G401 (cell line): Measurements from ENCODE around the gene SDE2. TPM values are rescaled to one million over a fixed set of nuclear protein-coding genes. Genes with fewer than 3 reads are reported as not detected.
"Not testable (repeated sequence)": the region's sequence is repeated elsewhere in the genome, so short reads cannot be mapped to it uniquely, and the experiment has no call there.

Experiments
- DNase-seq: peaks from one replicate; pipeline ENCODE4 v3.0.0-alpha.2; 2015; ENCODE audit warnings: low spot score
- in situ Hi-C: cut with HindIII; loops from 2 replicates; pipeline ENCODE4 v1.10.0; 2016; ENCODE audit warnings: low sequenced_read_pairs, mixed read lengths
- total RNA-seq: library from RNA; depleted of rRNA; stranded (reverse); fragments of >200 nt; shearing (Covaris generic); gene quantifications from 2 replicates; pipeline ENCODE4 v1.2.3, GENCODE V29; 2014

Gene SDE2
- total RNA-seq, 1 experiment from 2014 or later, result 22.1 TPM

GRCh38 chr1:225949041-225949440 is 50.1 kb downstream of the SDE2 start:
- in situ Hi-C loops, result no loop called here
- no peak for DNase-seq

GRCh38 chr1:225946803-225947202 is 52.3 kb downstream of the SDE2 start:
- in situ Hi-C loops, result no loop called here
- DNase-seq, result no peak

GRCh38 chr1:225946082-225946620 is 53.0 kb downstream of the SDE2 start:
- DNase-seq, result no peak
- in situ Hi-C loops, result no loop called here

GRCh38 chr1:225945564-225945963 is 53.6 kb downstream of the SDE2 start:
- in situ Hi-C loops, result no loop called here

DNA sequence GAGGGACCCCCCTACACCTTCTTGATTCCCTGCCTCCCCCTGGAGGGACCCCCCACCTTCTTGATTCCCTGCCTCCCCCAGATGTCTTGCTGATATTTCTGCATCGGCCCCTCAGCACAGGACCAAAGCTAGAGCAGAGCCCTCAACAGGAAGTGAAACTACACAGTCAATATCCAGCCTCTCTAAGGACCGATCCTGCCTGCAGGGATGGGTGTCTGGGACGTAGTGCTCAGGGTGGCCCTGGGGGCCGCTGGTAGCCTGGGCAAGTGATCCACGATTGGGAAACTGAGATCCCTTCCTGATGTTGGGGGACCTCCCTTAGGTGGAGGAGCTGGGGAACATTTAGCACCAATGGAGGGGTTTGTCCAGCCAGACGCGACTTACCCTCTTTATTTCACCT is 54.2 kb downstream of the SDE2 start:
- in situ Hi-C loops, result no loop called here
- DNase-seq, result no peak

More at GRCh38 chr1:225945564-225945963, 53.6 kb downstream of the SDE2 start:
- no peak for DNase-seq

DNA sequence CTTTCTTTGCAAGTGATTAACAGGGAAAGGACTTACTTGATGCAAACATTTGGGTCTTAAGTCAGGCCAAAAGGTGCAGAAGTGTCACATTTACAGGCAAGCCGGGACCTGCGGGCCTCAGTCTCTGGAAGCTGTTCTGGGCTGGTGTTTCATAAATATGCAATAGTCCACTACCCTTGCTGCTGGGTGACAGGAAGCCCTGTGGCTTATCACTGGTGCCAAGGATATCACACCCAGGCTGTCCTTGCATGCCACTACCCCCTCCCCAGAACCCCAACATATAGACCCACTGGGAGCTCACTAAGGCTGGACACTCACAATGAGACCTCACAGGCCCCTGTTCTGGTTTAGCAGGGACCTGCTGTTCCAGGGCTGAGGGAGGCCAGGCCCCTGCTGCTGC is 54.8 kb downstream of the SDE2 start:
- in situ Hi-C loops, result no loop called here

DNA sequence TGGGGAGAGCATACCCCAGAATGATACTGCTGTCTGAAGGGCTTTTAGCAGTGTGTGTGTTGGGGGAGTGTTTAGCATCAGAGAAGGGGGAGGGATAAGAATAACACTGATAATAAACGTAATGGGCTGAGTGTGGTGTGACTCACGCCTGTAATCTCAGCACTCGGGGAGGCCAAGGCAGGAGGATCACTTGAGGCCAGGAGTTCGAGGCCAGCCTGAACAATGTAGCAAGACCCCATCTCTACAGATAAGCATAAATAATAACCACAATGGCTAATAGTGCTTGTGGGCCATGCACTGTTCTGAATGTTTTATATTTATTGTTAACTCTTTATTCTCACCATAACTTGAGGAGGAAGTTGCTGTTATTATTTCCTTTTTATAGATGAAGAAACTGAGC is 55.6 kb downstream of the SDE2 start:
- in situ Hi-C loops, result no loop called here
- no peak for DNase-seq

More for the DNA sequence above, 54.8 kb downstream of the SDE2 start:
- no peak for DNase-seq

GRCh38 chr1:225942574-225942973 is 56.6 kb downstream of the SDE2 start:
- DNase-seq, result no peak
- in situ Hi-C loops, result no loop called here

DNA sequence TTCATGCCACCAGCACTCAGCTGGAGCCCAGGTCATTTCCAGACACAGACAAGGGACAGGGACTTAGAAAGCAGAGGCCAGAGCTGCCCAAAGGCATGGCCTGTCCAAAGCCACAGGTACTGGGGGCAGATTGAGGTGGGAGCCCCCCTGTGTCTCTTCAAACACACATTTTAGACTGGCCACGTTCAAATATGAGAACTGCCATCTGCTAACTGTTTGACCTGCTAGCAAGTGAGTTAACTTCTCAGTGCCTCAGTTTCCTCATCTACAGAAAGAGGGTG is 57.3 kb downstream of the SDE2 start:
- in situ Hi-C loops, result no loop called here
- DNase-seq, result no peak

DNA sequence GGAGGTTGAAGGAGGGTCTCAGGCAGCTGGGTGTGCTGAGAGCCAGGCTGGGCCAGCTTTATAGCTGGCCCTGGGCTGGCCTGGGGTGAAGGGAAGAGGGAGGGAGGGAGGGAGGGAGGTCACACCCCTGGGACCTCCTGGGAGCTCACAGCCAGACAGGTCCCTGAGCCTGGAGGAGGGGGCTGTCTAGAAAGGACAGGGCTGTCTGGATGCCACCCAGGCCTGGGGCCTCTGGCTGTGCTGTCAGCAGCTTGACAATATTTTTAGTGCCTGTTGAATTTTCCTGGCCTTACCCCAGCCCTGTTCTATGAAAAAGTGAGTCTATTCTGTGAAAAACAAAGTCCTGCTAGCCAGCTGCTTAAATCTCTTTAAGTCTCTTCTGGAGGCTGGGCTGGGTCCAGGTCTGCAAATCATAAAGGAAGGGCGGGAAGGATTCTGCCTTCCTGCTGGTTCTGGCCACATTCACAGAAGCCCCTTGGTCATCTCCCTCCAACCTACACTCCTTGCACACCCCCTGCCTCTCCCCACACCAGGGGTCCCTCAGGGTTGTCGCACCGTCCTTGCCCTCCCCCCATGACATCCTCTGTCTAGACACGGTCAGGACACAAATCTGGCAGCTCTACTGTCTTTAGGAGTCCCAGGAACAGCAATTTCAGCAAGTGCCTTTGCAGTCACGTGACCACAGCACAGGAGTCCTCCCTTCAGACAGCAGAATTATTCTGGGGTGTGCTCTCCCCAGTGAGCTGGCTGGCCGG is 57.8 kb downstream of the SDE2 start, which contains the start of gene LEFTY2:
LEFTY2 (minus strand) TSS at position 34 of the 755 bp plus-strand sequence. CDS start 80 bp downstream, outside the sequence.
- in situ Hi-C loops, result no loop called here
- DNase-seq, result no peak

DNA sequence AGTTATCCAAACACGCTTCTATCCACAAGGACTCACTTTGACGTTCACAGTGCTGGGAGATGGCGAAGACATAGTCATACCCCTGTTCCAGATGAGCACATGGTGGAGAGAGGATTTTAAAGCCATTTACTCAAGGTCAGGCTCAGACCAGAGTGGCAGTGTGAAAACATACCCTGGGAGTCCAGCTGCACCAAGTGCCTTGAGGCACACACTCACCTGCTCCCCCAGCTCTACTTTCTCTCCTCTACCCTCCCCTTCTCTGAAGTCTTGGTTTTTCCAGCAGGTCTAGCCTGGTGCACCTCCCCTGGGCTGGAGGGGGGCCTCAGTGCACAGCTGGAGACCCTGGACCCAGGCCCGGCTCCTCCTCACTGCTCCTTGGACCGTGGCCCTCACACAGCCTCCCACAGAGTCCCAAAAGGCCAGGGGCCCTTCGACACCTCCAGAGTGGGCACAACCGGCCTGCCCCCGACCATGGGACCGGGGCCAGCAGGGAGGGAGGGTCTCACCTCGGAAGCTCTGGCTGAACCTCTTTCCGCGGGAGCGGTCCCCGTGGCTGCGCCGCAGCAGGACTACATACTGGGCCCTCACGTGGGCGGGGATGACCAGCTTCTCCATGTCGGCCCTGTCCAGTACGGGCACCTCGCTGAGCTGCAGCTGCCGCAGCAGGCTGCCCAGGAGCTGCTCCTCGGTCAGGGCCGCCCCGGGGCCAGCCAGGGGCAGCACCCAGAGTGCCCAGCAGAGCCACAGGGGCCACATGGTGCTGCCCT is 58.6 kb downstream of the SDE2 start:
- no peak for DNase-seq
- in situ Hi-C loops, result no loop called here

- in situ Hi-C loops, DNase-seq: not testable (repeated sequence)
Measured at GRCh38 chr1:225939939-225940310, 59.2 kb downstream of the SDE2 start.

DNA sequence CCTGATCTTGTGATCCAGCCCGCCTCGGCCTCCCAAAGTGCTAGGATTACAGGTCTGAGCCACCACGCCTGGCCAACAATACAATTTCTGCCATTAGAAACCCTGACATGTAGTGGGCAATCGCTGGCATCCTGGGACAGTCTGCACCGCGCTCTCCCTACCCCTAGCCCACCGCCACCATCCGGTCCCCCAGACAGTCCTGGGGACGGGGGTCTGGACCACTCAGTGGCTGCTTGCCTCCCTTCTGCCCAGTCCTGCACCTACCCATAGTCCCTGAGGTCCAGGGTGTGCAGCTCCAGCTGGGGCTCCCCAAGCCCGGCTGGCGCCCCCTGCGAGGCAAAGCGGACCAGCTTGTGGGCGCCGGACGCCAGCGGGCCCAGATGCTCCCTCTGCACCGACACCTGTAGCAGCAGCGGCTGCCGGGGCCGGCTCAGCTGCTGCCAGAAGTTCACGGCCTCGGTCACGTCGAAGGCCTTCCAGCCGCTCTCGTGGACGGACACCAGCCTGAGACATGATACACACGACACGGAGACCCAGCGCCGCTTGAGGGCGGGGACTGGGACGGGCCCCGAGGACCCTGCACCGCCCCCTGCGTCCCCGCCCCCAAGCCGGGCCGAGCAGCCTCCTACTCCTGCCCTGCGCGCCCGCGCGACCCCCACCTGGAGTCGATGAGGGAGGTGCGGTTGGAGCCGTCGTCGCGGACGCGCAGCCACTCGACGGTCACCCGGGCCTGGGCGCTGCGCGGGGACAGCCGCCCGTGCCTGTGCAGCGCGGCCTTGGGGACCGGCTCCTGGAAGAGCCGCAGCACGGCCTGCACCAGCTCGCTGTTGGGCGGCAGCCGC is 59.8 kb downstream of the SDE2 start:
- in situ Hi-C loops, DNase-seq: not testable (repeated sequence)

- in situ Hi-C loops, result no loop called here
Measured at GRCh38 chr1:225937048-225937968, 61.8 kb downstream of the SDE2 start.

DNA sequence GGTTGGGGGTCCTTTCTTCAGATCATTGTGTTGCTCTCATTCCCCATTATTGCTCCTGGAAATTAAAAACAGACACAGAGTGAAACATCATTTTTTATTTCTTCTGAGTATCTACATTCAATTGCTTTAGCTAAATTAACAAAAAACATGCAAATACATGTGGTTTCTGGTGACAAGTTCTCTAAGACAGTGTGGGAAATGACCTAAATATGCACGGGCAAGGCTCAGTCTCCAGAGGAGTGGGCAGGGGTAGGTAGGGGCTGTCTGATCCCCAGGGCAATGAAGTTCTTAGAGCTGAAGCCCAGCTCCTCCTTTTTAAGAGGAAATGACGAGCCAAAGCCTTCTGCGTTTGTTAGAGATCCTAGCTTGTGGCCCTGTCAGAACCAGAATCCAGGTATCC is 62.6 kb downstream of the SDE2 start:
- in situ Hi-C loops, result no loop called here
- no peak for DNase-seq

More at GRCh38 chr1:225937048-225937968, 61.8 kb downstream of the SDE2 start:
- DNase-seq, result no peak

GRCh38 chr1:225936086-225936485 is 63.1 kb downstream of the SDE2 start:
- in situ Hi-C loops, DNase-seq: not testable (repeated sequence)

GRCh38 chr1:225934711-225935110 is 64.4 kb downstream of the SDE2 start:
- no peak for DNase-seq
- in situ Hi-C loops, result no loop called here

GRCh38 chr1:225933072-225933471 is 66.1 kb downstream of the SDE2 start:
- in situ Hi-C loops, result no loop called here
- DNase-seq, result no peak
